Keratinocyte (primary cell): ENCODE measurements around the gene NRSN1.

Source experiments
- CTCF ChIP-seq, 3 experiments: IDR thresholded peaks in 1 of 3; conservative IDR thresholded peaks in 1 of 3; optimal IDR thresholded peaks in 1 of 3; 2 replicates in 2 of 3; 3 replicates in 1 of 3; pipeline versions ENCODE3 to v1.5.1; 2011; ENCODE audit warnings: low read length in 3 of 3, mild to moderate bottlenecking in 3 of 3, moderate library complexity in 2 of 3, control low read depth in 1 of 3, inconsistent platforms in 1 of 3; ENCODE audit not compliant: insufficient read depth in 2 of 3; ENCODE audit errors: extremely low read depth in 1 of 3
- EZH2 ChIP-seq: IDR thresholded peaks from one replicate; pipeline ENCODE4 v1.6.1; 2012; ENCODE audit warnings: inconsistent platforms, mild to moderate bottlenecking, low read length, moderate library complexity

DNA sequence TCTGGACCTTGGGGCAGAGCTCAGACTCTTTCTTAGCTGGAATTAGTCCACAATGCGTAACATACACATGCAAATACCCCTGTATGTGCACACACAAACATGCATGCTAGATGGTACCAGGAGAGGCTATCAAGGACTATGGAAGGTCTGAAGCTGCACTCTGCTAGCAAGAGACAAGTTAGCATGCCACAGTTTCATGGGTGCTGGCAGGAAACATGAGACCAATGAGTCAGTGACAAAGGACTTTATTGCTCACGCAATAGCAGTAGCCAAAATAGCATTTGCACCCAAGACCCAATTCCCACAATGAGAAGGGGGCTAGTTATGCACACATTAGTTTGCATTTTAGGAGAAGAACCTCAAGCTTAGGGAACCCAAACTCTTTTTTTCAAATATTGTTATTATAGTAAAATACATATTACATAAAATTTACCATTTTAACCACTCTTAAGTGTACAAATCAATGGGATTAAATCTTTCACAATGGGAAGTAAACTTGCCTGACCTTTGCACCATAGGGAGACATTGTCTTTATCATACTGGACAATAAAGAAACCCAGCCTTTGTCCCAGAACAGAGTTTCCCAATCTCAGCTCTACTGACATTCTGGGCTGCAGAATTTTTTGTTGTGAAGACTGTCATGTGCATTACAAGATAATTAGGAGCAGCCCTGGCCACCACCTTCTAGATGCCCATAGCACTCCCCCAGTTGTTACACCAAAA is 69.1 kb downstream of the NRSN1 start:
- TF ChIP-seq CTCF (optimal IDR thresholded peaks at IDR 0.05 in 1 of 3, IDR thresholded peaks at IDR 0.05 in 1 of 3, conservative IDR thresholded peaks at IDR 0.05 in 1 of 3; ENCODE audit: extremely low read depth in 1 of 3, insufficient read depth in 2 of 3, low read length in 3 of 3) (no peak), EZH2 (no peak)
